LNCAP (cell line): ENCODE measurements around the gene KAT2B.

Source experiments
- TF ChIP-seq, protein P1 (sequence below): fragments of 450-650 bp; IDR thresholded peaks from 2 replicates; pipeline ENCODE4 v1.5.1; 2017; ENCODE audit warnings: mild to moderate bottlenecking

KAT2B gene

DNA sequence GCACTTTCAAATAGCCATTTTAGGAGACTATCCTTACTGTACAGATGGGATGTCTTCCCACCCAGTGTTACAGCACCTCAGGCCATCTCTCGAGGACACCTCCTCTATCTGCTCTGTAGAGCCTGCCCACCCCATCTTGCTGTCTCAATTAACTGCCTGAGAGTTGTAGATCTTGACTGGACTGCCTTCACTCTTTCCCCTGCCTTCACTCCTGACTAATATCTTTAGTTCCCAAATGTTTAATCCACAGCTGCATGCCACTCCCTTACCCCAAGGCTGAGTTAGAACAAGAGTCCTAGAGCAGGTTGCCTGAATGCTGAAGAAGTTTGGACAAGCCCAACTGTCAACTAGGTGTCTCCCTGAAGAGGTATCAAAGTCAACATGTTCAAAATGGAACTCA, 26.9 kb upstream of the KAT2B start:
- TF ChIP-seq, protein P1, sequence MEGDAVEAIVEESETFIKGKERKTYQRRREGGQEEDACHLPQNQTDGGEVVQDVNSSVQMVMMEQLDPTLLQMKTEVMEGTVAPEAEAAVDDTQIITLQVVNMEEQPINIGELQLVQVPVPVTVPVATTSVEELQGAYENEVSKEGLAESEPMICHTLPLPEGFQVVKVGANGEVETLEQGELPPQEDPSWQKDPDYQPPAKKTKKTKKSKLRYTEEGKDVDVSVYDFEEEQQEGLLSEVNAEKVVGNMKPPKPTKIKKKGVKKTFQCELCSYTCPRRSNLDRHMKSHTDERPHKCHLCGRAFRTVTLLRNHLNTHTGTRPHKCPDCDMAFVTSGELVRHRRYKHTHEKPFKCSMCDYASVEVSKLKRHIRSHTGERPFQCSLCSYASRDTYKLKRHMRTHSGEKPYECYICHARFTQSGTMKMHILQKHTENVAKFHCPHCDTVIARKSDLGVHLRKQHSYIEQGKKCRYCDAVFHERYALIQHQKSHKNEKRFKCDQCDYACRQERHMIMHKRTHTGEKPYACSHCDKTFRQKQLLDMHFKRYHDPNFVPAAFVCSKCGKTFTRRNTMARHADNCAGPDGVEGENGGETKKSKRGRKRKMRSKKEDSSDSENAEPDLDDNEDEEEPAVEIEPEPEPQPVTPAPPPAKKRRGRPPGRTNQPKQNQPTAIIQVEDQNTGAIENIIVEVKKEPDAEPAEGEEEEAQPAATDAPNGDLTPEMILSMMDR: no peak

DNA sequence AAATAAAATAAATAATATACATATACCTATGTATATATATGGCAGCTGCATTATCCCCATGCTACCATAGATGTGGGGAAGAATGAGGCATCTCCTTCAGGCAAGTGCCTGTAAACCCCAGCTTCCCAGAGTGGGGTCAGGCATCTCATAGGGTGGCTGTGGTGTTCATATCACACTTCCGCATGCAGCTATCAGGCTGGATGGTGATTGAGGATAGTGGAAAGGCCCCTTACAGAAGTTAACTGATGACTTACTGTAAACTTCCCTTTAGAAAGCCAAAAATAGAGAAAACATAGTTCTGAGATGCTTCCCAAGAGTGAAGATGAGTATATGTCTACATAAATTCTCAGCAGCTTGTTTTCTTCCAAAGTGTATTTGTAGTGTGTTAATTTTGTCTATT, 24.7 kb upstream of the KAT2B start:
- TF ChIP-seq, protein P1: no peak

DNA sequence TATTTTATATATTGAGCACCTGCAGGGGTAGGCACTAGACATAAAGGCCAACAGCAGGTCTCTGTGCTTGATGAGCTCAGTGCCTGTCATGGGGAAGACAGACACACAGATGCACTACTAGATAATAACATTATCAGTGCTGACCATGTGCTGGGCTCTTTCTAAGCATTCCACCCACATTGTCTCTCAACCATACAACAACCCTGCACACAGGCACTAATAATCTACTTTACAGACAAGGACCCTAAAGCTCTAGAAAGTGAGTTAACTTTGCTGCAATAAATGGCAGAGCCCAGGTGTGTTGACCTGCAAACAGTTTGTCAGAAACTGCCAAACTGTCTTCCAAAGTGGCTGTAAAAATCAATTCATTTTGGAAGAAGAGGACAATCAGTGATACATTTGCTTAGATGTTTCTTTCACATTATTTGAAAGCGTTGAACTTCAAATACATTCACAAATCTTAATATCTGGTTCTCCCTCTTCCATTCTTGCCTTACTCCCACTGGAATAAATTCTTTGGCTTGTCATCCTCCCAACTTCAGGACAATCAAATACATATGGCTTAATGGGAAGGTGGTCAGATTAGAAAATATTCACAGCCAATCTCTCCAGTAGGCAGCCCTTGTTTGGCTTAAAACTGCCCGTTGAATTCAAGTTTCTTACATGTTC, 17.2 kb upstream of the KAT2B start:
- TF ChIP-seq, protein P1: no peak

DNA sequence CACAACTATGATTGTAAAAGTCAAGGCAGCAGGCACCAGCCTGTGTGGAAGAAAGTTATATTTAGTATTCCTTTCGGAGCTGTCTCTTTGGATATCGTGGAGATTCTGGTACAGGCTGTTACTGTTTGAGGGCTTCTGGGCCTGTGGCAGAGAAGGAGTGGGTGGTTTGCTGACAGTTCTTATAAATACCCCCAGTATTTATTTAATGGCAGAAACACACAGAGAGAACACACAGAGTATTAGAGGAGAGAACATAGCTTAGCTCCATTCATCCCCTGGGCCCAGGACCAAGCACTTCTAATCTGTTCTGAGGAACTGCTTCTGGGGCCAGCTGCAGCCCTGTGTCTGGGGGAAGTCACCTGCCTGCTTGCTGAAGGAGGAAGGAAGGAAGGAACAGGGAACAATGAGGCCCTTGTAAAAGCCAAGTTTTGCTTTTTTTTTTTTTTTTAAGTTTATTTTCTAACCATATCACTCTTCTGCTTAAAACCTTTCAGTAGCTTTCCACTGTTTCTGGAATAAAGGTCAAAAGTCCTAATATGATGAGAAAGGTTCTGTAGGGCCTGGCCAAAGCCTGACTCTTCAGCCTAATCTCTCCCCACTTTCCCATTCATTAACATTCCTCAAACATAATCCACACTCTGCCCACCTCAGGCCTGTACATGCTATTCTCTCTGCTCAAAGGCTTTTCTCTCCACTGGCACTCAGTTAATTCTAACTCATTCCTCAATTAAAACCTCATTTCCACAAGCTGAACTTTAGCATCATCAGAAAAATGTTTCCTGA, 16.4 kb upstream of the KAT2B start:
- TF ChIP-seq, protein P1: no peak

DNA sequence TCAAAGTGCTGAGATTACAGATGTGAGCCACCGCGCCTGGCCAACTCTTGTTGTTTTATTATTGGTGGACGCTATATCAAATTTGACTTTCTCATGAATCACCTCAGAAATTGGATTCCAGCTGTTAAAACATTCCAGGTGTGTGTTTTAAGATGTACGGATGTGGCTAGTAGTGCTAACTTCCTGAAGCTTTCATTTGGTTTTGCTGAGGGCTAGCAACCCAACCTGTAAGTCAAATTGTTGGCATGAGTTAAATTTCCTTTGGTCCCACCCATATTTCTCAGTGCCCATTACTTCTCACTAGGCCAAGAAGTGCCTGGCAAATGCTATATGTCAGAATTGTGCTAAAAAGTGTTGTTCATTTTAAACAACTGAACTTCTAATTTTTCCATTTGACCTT, 13.1 kb upstream of the KAT2B start:
- TF ChIP-seq, protein P1: no peak

DNA sequence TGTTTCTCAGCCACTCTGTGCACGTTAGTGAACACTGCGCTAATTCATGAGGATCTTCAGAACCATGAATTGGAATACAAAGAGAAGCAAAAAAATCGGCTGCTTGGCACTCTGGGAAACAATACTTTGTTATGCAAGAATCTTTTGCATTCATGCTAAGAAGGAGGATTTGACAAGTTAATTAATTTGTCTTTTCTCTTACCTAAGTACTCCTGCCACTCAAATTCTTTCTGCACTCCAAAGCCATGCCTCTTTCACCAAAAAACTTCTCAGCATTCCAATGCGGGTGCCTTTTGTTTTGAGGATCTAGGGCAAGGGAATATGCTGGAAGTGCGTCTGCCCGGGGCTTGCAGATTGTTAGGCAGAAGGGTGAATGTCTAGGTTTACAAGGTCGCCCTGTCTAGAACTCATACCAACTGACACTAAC, 11.3 kb upstream of the KAT2B start:
- TF ChIP-seq, protein P1: no peak

DNA sequence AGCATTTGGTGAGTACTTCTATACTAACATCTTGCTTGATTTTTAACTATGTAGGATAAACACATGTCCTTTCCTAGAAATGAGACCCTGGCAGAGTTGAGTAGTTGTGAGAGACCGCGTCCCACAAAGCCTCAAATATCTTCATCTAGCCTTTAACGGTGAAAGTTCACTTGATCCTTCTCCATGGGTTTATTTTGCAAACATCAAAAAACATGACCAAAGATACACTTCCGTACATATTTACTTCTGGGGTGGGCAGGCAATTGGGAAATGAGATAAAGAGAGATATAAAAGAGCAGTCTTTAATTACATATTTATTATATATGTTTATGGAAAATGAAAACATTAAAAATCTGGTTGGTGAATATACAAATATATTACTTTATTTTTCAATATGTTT, 5.2 kb upstream of the KAT2B start:
- TF ChIP-seq, protein P1: no peak
